WERI-Rb-1 (cell line): ENCODE data around the gene PAH.

Source experiments
- DNase-seq: peaks from one replicate; pipeline ENCODE4 v3.0.0-alpha.2; 2020
- H3K27ac ChIP-seq: fragments of 250-450 bp; sonication (Bioruptor Pico); 2 replicates; pipeline ENCODE4 v1.5.1; 2020; ENCODE audit warnings: mild to moderate bottlenecking, moderate library complexity
- H3K27me3 ChIP-seq: fragments of 250-450 bp; sonication (Bioruptor Pico); 2 replicates; pipeline ENCODE4 v1.5.1; 2021; ENCODE audit warnings: mild to moderate bottlenecking, low read depth, moderate library complexity; ENCODE audit not compliant: insufficient read depth, severe bottlenecking
- H3K36me3 ChIP-seq: fragments of 250-450 bp; sonication (Bioruptor Pico); 2 replicates; pipeline ENCODE4 v1.5.1; 2020; ENCODE audit warnings: mild to moderate bottlenecking, moderate library complexity
- H3K4me3 ChIP-seq: 2 replicates; pipeline ENCODE4 v1.5.1; 2011; ENCODE audit warnings: low read depth, mild to moderate bottlenecking, control low read depth, low read length
- H3K9me3 ChIP-seq: fragments of 250-450 bp; sonication (Bioruptor Pico); 2 replicates; pipeline ENCODE4 v1.5.1; 2021; ENCODE audit warnings: mild to moderate bottlenecking, moderate library complexity; ENCODE audit not compliant: severe bottlenecking
- CTCF ChIP-seq: IDR thresholded peaks from 2 replicates; pipeline ENCODE4 v1.5.1; 2011; ENCODE audit warnings: low read depth, mild to moderate bottlenecking, control low read depth, inconsistent platforms, low read length

PAH gene

GRCh38 chr12:102874819-102875218, 42.2 kb downstream of the PAH start:
- Histone ChIP-seq H3K27ac (no peak overlapping the region), H3K27me3 (no peaks in the 10 kb centered on the region), H3K4me3 (no peak overlapping the region), H3K36me3 (no peaks in the 10 kb centered on the region), H3K9me3 (no peaks in the 10 kb centered on the region)
- TF ChIP-seq CTCF, result no peak
- no peak for DNase-seq

GRCh38 chr12:102873077-102873476, 44.0 kb downstream of the PAH start:
- Histone ChIP-seq H3K36me3 (no peaks in the 10 kb centered on the region), H3K9me3 (no peaks in the 10 kb centered on the region), H3K27me3 (no peaks in the 10 kb centered on the region), H3K27ac (no peak overlapping the region), H3K4me3 (no peak overlapping the region)
- DNase-seq, result no peak
- no peak for TF ChIP-seq CTCF

GRCh38 chr12:102871014-102871413, 46.0 kb downstream of the PAH start:
- Histone ChIP-seq H3K36me3 (no peaks in the 10 kb centered on the region), H3K9me3 (no peaks in the 10 kb centered on the region), H3K4me3 (no peak overlapping the region), H3K27ac (no peak overlapping the region), H3K27me3 (no peaks in the 10 kb centered on the region)
- no peak for DNase-seq
- no peak for TF ChIP-seq CTCF

GRCh38 chr12:102869571-102869970, 47.5 kb downstream of the PAH start:
- no peak for TF ChIP-seq CTCF
- Histone ChIP-seq H3K36me3 (no peaks in the 10 kb centered on the region), H3K27me3 (no peaks in the 10 kb centered on the region), H3K4me3 (no peak overlapping the region), H3K27ac (no peak overlapping the region), H3K9me3 (no peaks in the 10 kb centered on the region)
- no peak for DNase-seq

- Histone ChIP-seq H3K36me3 (no peaks in the 10 kb centered on the region), H3K9me3 (no peaks in the 10 kb centered on the region), H3K4me3 (no peak overlapping the region), H3K27me3 (no peaks in the 10 kb centered on the region), H3K27ac (no peak overlapping the region)
- no peak for DNase-seq
- no peak for TF ChIP-seq CTCF
These were observed 51.0 kb downstream of the PAH start for GRCh38 chr12:102865821-102866615.

- no peaks in the 10 kb centered on the region for H3K9me3 ChIP-seq
- H3K27me3 ChIP-seq, result no peaks in the 10 kb centered on the region
- H3K4me3 ChIP-seq, result no peak overlapping the region
- no peaks in the 10 kb centered on the region for H3K36me3 ChIP-seq
- TF ChIP-seq CTCF, result no peak
- DNase-seq, result no peak
- H3K27ac ChIP-seq, result no peak overlapping the region
These were observed 54.6 kb downstream of the PAH start for GRCh38 chr12:102862486-102862885.
